Measurements from ENCODE around the gene PTPRA.

- TF ChIP-seq CTCF (IDR thresholded peaks at IDR 0.05; ENCODE audit: low read depth, low read length, missing input control) (no peak), GABPA (IDR thresholded peaks at IDR 0.05 in 1 of 2, conservative IDR thresholded peaks at IDR 0.05 in 1 of 2) (no peak), MAX (IDR thresholded peaks at IDR 0.05) (no peak), JUND (IDR thresholded peaks at IDR 0.05) (no peak), EGR1 (IDR thresholded peaks at IDR 0.05; ENCODE audit: low read depth in 2 of 2) (no peak), SP1 (IDR thresholded peaks at IDR 0.05) (no peak), ATF3 (IDR thresholded peaks at IDR 0.05) (no peak)
These were observed 118.3 kb downstream of the PTPRA start for GRCh38 chr20:2991532-2991931.
